ENCODE results near the gene SSBP4. TPM values are rescaled to one million over a fixed set of nuclear protein-coding genes. Genes with fewer than 3 reads are reported as not detected.

Gene SSBP4
- total RNA-seq, 4 donors from 2014 or later: 23.7 to 48.1 (median 26.1) TPM

- Histone ChIP-seq H3K4me3 (no peak overlapping the region), H3K9me3 (no peaks in the 10 kb centered on the region), H3K36me3 (peaks cover 0 to 49% (median 8%) of the 10 kb centered on the region in 3 donors), H3K27ac (peak overlapping the region in 1 of 4 donors; percentile 36), H3K4me1 (peaks cover 13 to 74% (median 55%) of the 10 kb centered on the region in 3 donors), H3K27me3 (no peaks in the 10 kb centered on the region)
- intact Hi-C loops (cut with DNase I): no loop called here
- 63 to 93% methylated on average over 15 to 17 of the region's 28 CpGs for WGBS, 2 donors
- no peak for DNase-seq
- TF ChIP-seq CTCF (IDR thresholded peaks at IDR 0.05) (peak; percentile 66 to 83 (median 72)), POLR2A (IDR thresholded peaks at IDR 0.05) (no peak)
Observed at GRCh38 chr19:18469069-18469846, 50.1 kb downstream of the SSBP4 start.

- WGBS, 2 donors: 63% methylated on average over 2 of the region's 2 CpGs; no CpG with 5 or more reads in 1 of the 2 donors
- peaks cover 13 to 74% (median 54%) of the 10 kb centered on the region in 3 donors for H3K4me1 ChIP-seq
- TF ChIP-seq CTCF (IDR thresholded peaks at IDR 0.05): no peak
- no peak for TF ChIP-seq POLR2A (IDR thresholded peaks at IDR 0.05)
Observed at GRCh38 chr19:18470787-18471186, 51.6 kb downstream of the SSBP4 start.

GRCh38 chr19:18473003-18473705 is 54.0 kb downstream of the SSBP4 start:
- DNase-seq: no peak
- 65 to 74% methylated on average over 7 to 8 of the region's 8 CpGs for WGBS, 2 donors
- H3K4me1 ChIP-seq: peaks cover 21 to 78% (median 49%) of the 10 kb centered on the region in 3 donors
- no peak overlapping the region for H3K4me3 ChIP-seq
- H3K27me3 ChIP-seq: no peaks in the 10 kb centered on the region
- peaks cover 0 to 34% (median 4%) of the 10 kb centered on the region in 3 donors for H3K36me3 ChIP-seq
- peak overlapping the region in 3 of 4 donors; percentile 54 to 79 (median 59) for H3K27ac ChIP-seq
- TF ChIP-seq POLR2A (IDR thresholded peaks at IDR 0.05) (no peak), CTCF (IDR thresholded peaks at IDR 0.05) (no peak)
- intact Hi-C loops (cut with DNase I): loop anchor here (10.0 kb wide), 1 partner anchor 102 kb away; the partner anchor contains the start of gene UBA52
- no peaks in the 10 kb centered on the region for H3K9me3 ChIP-seq

More at GRCh38 chr19:18470787-18471186, 51.6 kb downstream of the SSBP4 start:
- Histone ChIP-seq H3K9me3 (no peaks in the 10 kb centered on the region), H3K27ac (no peak overlapping the region), H3K4me3 (no peak overlapping the region), H3K27me3 (no peaks in the 10 kb centered on the region), H3K36me3 (peaks cover 0 to 35% (median 4%) of the 10 kb centered on the region in 3 donors)
- DNase-seq: no peak
- intact Hi-C loops (cut with DNase I): loop anchor here (10.0 kb wide), 1 partner anchor 104 kb away; the partner anchor contains the start of gene UBA52

- no peak for DNase-seq
- H3K27ac ChIP-seq: peak overlapping the region in 3 of 4 donors; percentile 54 to 79 (median 59)
- peaks cover 0 to 32% (median 4%) of the 10 kb centered on the region in 3 donors for H3K36me3 ChIP-seq
- H3K4me3 ChIP-seq: no peak overlapping the region
- no peaks in the 10 kb centered on the region for H3K27me3 ChIP-seq
- WGBS, 2 donors: 73 to 88% methylated on average over 1 of the region's 8 CpGs
- H3K4me1 ChIP-seq: peaks cover 26 to 78% (median 54%) of the 10 kb centered on the region in 3 donors
- H3K9me3 ChIP-seq: no peaks in the 10 kb centered on the region
- intact Hi-C loops (cut with DNase I): loop anchor here (10.0 kb wide), 1 partner anchor 101 kb away; the partner anchor contains the start of gene UBA52
- TF ChIP-seq POLR2A (IDR thresholded peaks at IDR 0.05) (no peak), CTCF (IDR thresholded peaks at IDR 0.05) (no peak)
Observed at GRCh38 chr19:18473706-18474087, 54.5 kb downstream of the SSBP4 start.
